Endothelial cell of hepatic sinusoid (primary cell): ENCODE measurements around the gene DPYSL3.

Source experiments
- in situ Hi-C: cut with HindIII; loops from 2 replicates; pipeline ENCODE4 v1.10.0; 2017; ENCODE audit warnings: low sequenced_read_pairs

Gene DPYSL3

GRCh38 chr5:147509710-147510651 lies at the start of gene DPYSL3:
Gene DPYSL3 (minus strand): TSS chr5:147510068. CDS start chr5:147509858, 210 bp downstream.
- in situ Hi-C loops: no loop called here

DNA sequence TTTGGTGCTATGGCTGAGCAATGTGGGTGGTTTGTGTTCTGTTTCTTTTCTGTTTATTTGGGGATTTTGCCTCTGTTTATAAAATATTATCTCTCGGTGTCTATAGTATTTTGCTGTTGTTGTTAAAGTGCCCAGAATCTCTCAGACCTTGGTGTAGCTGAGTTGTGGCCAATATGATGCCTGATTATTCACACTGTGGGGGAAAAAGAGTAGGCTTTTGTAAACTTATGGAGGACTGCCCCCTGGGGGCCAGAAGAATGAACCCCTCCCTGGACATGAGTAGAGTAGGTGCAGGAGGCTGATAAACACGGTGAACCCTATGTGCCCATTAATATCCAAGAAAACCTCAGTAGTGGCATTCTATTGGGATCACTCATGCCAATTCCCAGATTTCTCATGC lies 49.0 kb upstream of the DPYSL3 start:
- in situ Hi-C loops: loop anchor here (10.0 kb wide), 1 partner anchor 104 kb away; no protein-coding TSS in a partner anchor

DNA sequence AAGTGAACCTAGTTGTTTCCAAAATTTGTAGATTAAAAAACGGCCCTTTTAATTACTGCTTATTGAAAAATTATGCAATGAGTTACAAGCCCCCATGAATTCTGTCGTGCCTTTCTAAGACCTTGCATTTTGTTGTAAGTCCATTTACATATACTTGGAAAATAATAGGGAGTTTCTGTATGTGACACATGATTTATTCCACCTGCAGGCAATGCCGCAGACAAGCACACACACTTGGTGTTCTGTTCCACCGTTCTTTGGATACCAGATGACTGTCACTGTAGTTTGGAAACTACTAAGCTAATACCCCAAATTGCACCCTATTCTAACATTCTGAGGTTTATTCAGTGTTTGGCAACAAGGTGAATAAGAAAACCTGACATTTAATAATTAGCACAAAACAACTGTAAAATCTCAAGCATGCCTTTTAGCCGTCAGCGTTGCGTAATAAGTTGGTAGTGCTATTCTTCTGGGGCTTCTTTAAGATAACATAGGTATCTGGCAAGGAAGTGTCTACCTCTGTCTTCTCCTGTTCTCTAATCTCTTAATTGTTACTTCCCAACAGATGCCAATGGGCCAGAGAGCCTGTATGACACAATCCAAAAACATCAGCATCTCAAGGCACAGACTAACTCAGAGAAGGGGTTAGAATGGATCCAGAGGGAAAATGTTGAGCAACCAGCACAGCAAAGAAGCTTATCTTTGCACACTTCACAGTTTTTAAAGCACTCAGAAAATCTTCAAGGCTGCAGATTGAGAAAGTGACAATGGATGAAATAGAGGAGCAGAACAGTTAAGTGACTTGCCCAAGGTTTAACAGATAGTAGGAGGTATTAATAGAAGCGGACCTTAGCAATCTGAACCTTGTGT lies 48.2 kb upstream of the DPYSL3 start:
- in situ Hi-C loops: loop anchor here (10.0 kb wide), 1 partner anchor 103 kb away; no protein-coding TSS in a partner anchor

- in situ Hi-C loops: loop anchor here (10.0 kb wide), 1 partner anchor 100 kb away; no protein-coding TSS in a partner anchor
Measured at GRCh38 chr5:147555176-147555575, 45.3 kb upstream of the DPYSL3 start.

GRCh38 chr5:147554261-147554817 lies 44.5 kb upstream of the DPYSL3 start:
- in situ Hi-C loops: loop anchor here (10.0 kb wide), 1 partner anchor 100 kb away; no protein-coding TSS in a partner anchor

GRCh38 chr5:147553817-147554216 lies 43.9 kb upstream of the DPYSL3 start:
- in situ Hi-C loops: loop anchor here (10.0 kb wide), 1 partner anchor 99 kb away; no protein-coding TSS in a partner anchor

DNA sequence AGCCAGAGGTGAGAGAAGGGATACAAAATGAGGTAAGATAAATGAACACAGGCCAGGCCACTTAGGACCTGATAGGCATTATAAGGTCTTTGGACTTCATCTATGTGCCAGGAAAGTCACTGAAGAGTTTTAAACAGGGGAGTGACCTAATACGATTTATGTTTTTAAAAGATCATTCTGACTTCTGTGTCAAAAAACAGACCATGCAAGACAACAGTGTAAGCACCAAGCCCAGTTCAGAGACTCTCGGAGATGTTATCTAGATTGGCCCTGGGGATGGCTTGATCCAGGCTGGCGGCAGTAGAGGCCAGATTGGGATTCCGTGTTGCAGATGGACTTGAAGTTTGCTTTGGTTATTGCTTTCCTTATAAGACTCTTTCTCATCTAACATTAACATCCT lies 43.0 kb upstream of the DPYSL3 start:
- in situ Hi-C loops: loop anchor here (10.0 kb wide), 1 partner anchor 98 kb away; no protein-coding TSS in a partner anchor

DNA sequence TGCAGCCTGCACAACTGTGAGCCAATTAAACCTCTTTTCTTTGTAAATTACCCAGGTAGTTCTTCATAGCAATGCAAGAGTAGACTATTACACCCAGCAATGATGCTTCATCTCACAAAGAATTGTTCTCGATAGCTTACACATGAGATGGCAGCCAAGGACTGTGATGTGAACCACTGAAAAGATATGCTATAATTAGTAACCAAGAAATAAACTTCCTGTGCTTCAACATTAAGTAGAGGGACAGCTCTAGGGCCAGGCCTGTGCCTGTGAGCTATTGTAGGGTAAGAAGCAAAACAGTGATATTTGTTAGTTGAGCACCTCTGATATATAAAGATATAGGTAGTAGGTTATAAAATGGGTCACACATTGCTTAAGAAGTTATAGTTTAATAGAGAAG lies 41.8 kb upstream of the DPYSL3 start:
- in situ Hi-C loops: loop anchor here (10.0 kb wide), 1 partner anchor 97 kb away; no protein-coding TSS in a partner anchor

DNA sequence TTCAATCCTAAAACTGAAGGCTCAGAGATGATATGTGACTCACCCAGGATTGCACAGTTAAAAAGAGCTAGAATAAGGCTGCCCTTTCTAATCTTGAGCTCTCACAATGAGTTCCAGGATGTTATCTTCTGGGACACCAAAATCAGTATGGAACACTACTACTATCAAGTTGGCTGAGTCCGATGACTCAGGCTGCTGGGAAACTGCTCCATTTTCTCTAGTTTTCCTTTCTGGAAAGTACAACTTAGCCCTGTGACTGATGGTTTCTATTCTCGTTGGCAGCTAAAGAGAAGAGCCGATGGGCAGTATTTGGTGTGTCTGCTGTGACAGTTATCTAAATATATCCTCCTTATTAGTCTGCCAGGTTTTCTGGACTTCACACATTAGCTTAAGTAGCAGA lies 37.9 kb upstream of the DPYSL3 start:
- in situ Hi-C loops: no loop called here

GRCh38 chr5:147544556-147544955 lies 34.7 kb upstream of the DPYSL3 start:
- in situ Hi-C loops: no loop called here

DNA sequence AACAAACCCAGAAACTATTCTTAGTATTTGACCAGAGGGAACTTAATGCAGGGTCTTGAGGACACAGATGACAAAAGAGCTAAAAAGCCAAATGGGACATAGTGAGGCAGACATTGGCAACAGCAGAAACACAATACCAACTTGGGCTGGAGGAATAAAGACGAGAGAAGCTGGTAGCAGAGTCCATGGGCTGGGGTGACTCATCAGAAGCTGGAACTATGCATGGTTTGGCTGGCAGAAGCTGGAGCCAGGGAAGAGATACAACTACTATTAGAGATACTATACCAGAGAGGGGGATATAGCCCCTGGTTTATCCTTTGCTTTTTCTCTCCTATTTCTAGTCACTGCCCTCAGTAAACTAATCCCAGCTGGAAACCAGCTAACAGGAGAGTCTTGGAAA lies 29.2 kb upstream of the DPYSL3 start:
- in situ Hi-C loops: no loop called here

GRCh38 chr5:147538236-147538635 lies 28.4 kb upstream of the DPYSL3 start:
- in situ Hi-C loops: no loop called here

DNA sequence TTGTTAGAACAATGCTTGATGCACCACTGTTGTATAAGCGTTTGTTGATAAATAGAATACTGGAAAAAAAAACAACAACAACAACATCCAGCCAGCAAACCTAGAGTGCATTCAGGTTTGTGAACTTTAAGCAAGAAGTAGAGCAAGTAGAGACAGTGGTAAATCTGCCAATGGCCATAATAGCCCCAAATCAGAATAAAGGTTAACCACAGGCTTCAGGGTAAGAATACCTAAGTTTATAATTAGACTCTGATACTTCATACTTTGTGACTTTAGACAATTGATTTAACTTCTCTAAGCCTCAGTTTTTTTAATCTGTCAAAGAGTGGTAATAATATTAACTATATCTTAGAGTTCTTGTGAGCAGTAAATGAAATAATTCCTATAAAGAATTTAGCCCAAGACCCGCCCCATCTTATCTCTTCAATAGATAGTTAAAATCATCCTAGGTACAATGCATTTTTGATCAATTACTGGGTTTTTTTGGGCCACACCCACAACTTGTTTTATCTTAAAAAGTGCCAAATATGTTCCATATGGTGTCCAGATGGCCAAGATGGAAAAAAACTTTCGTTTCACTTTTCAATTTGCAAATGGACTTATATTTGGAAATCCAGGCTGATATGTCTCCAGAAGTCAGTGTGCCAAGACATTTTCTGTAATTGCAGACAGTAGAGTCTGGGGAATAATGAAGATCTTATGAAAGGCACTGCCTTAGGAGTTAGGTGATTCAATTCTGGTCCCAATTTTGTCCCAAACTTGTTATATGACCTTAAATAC lies 24.5 kb upstream of the DPYSL3 start:
- in situ Hi-C loops: no loop called here

- in situ Hi-C loops: no loop called here
Measured at GRCh38 chr5:147532156-147532555, 22.3 kb upstream of the DPYSL3 start.

- in situ Hi-C loops: no loop called here
Measured at GRCh38 chr5:147530530-147531389, 20.9 kb upstream of the DPYSL3 start.

DNA sequence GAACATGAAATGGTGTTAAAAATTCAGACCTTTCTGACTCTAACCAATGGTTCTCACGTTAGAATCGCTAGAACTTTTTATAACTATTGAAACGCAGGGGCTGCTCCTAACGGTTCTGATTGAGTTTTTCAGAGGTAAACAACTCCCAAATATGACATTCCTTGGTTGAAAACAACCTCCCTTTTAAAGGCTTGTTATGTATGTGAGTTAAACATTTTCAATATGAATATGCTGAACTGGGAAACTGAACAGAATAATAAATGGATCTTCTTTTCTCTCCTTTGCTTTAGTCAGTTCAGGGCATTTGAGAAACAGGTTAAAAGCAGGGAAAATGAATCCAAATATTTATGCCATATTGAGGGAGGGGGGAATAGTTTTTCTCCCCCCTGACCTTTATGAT lies 13.2 kb upstream of the DPYSL3 start:
- in situ Hi-C loops: no loop called here

DNA sequence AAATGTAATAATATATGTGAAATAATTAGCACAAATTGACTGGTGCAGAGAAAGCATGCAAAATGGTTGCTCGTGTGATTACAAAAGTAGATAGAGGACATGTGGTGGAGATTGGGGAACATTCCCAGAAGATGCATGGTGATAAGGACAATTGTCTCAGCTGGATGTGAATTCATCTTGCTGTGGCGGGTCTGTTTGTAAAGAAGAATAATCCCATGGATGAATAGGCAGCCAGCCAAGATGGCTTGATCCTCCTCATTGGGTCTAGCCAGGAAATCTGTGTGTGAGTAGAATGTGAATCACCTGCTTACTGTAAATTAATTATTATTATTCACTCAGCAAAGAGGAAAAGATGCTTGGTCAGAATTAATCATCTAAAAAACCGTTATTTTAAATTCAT lies 12.6 kb upstream of the DPYSL3 start:
- in situ Hi-C loops: no loop called here

DNA sequence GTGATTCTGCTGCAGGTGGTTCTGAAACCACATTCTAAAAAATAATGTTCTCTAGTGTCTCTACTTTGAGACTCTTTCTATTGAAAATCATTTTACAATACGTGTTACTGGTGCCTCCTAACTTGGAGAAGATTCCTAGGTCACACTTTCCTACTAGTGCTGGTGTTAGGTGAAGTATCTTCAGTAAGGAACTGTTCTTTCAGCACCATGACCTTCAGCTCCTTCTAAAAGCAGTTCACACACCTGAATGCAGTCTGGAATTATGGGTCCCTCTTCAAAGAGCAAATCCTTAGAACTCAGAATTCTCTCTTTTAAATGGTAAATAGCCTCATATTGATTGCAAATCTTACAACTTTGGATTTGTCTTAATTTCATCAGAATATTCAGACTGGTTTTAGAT lies 10.6 kb upstream of the DPYSL3 start:
- in situ Hi-C loops: no loop called here

DNA sequence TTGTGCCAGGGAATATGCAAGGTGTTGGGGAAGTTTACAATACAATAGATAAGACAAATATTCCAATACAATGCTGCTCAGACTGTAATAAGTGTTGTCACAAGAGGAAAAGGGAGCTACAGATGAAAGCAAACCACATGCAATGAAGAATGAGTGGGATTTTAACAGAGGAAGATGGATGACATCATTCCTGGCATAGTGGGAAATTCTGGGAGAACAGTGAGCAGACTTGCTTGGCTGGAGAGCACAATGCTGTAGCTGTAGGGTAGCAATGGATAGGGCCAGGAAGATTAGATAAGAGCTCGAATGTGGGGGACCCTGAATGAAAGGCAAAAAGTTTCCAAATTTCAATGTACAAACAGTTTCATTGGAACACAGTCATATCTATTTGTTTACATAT lies 9.5 kb upstream of the DPYSL3 start:
- in situ Hi-C loops: no loop called here
